Ovary (tissue), 9 donors: ENCODE data around the gene ROCK1. TPM values are rescaled to one million over a fixed set of nuclear protein-coding genes. Genes with fewer than 3 reads are reported as not detected.

ENCODE experiments used
- DNase-seq, 5 donors: peaks; one replicate each; pipeline ENCODE4 v3.0.0-alpha.2; 2019 to 2020
- H3K27ac ChIP-seq, 2 donors: fragments of 200-600 bp; one replicate each; pipeline versions ENCODE4 v1.5.1 to v1.8.0; 2019 to 2022
- H3K27me3 ChIP-seq: fragments of 200-600 bp; one replicate; pipeline ENCODE4 v1.8.0; 2022
- H3K36me3 ChIP-seq: fragments of 200-600 bp; sonication (generic); one replicate; pipeline ENCODE4 v1.5.1; 2019
- H3K4me1 ChIP-seq: one replicate; pipeline ENCODE4 v1.8.1; 2013; ENCODE audit warnings: mild to moderate bottlenecking, moderate library complexity; ENCODE audit not compliant: insufficient read depth
- H3K4me3 ChIP-seq: fragments of 200-600 bp; sonication (generic); one replicate; pipeline ENCODE4 v1.5.1; 2017
- H3K9me3 ChIP-seq, 2 donors: fragments of 200-600 bp in 1 of 2; sonication (generic) in 1 of 2; one replicate each; pipeline versions ENCODE4 v1.5.1 to v1.8.1; 2013 to 2019; ENCODE audit warnings: mild to moderate bottlenecking in 1 of 2, moderate library complexity in 1 of 2
- CTCF ChIP-seq, 3 donors: fragments of 450-650 bp in 2 of 3; fragments of 200-600 bp in 1 of 3; IDR thresholded peaks; one replicate each; pipeline versions ENCODE4 v1.5.1 to v1.8.0; 2016 to 2022; ENCODE audit warnings: antibody characterized with exemption in 3 of 3, mild to moderate bottlenecking in 1 of 3
- EP300 ChIP-seq: sonication (generic); formaldehyde crosslinking; IDR thresholded peaks from one replicate; pipeline ENCODE4 v1.6.1; 2017; ENCODE audit warnings: antibody characterized with exemption
- POLR2A ChIP-seq: fragments of 450-650 bp; IDR thresholded peaks from one replicate; pipeline ENCODE4 v1.6.1; 2017; ENCODE audit warnings: antibody characterized with exemption, mild to moderate bottlenecking, moderate library complexity
- WGBS, 3 donors: extraction: QIAGEN DNeasy Blood & Tissue Kit in 1 of 3; methylation state at CpG; one replicate each; pipeline versions ENCODE4 v1.1.5 to v1.1.7; 2013 to 2017; 5-methylcytosine and 5-hydroxymethylcytosine counted together
- intact Hi-C, 4 donors: fragments of 100-400 bp; cut with DNase I; formaldehyde crosslinking; loops; one replicate each; pipeline versions ENCODE4 v1.11.0 to v1.15.1; 2022 to 2023
- polyA plus RNA-seq, 2 donors: library from polyadenylated mRNA; stranded (reverse); fragments of 200-250 nt in 1 of 2; fragments of 350-450 nt in 1 of 2; fragmentation: Illumina TruSeq in 1 of 2; extraction: RNeasy Lipid Tissue Mini Kit (QIAGEN cat#74804) in 1 of 2; gene quantifications; one replicate each; pipeline ENCODE4 v1.2.3, GENCODE V29; 2013 to 2014
- total RNA-seq, 7 donors: library from RNA; depleted of rRNA in 2 of 7; stranded (reverse); fragments of >200 nt in 2 of 7; fragmentation: NEBNext Ultra II Directional in 3 of 7; extraction: Animal tissue kit (Norgen Biotek cat#: 25700) in 3 of 7; gene quantifications; one replicate each; pipeline versions ENCODE4 v1.1.0 to v1.2.4, GENCODE V29; 2016 to 2023
- donor health status: DM: no; HTN: no; CAD: no; lungs with moderate emphysema.
- donor health status: DM: no; HTN: no; CAD: no.
- donor health status: Bipolar disorder and iron deficiency.
- donor health status: DM: yes; HTN: yes; CAD: no.
- donor health status: DM: no; HTN: no; CAD: no.
- donor health status: DM: yes; HTN: yes; CAD: no.

The ROCK1 gene
- total and polyA plus RNA-seq, 9 donors, result 18.3 to 47.7 (median 43.0) TPM

DNA sequence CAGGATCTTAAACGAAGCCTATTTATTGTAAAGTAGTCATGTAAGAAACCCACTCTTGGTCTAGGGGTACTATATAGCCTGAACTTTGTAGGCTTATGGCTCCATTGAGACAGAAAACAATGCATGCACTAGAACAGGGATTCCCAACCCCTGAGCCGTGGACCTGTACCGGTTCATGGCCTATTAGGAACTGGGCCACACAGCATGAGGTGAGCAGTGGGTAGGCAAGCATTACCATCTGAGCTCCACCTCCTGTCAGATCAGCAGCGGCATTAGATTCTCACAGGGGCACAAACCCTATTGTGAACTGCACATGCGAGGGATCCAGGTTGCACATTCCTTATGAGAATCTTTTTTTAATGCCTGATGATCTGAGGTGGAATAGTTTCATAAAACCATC lies 59.2 kb downstream of the ROCK1 start:
- no peaks in the 10 kb centered on the region for H3K36me3 ChIP-seq
- no peaks in the 10 kb centered on the region for H3K9me3 ChIP-seq
- no peak overlapping the region for H3K4me3 ChIP-seq
- intact Hi-C loops, result loop anchor here in 2 of 4 donors (5.0 to 10.0 kb wide), 2 partner anchors 52 to 60 kb away; partner anchors contain the start of gene ROCK1 (in 1 of the 2)
- H3K27me3 ChIP-seq, result no peaks in the 10 kb centered on the region
- 95 to 96% (median 96%) methylated on average over 5 of the region's 5 CpGs for whole genome bisulfite sequencing, 3 donors
- no peak overlapping the region for H3K27ac ChIP-seq
- TF ChIP-seq CTCF (IDR thresholded peaks at IDR 0.05), result no peak
- H3K4me1 ChIP-seq, result peaks cover 8% of the 10 kb centered on the region
- DNase-seq, result no peak

DNA sequence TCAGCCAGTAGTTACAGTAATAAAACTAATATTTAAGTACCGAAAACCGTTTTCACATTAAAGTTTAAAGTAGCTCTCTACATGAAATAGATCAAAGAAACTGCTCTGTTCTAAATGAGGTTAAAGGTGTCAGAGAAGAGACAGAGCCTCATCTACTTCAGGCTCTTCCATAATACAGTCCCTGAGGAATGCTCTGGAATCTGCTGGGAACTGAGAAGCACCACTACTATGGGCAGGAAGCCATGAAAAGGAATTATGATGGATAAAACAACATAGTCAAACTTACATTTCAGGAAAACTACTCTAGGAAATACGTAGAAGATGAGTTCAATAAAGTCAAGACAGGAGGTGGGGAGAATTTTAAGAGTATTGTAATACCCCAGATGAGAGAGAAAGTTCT lies 60.0 kb downstream of the ROCK1 start:
- no peaks in the 10 kb centered on the region for H3K27me3 ChIP-seq
- H3K9me3 ChIP-seq, result no peaks in the 10 kb centered on the region
- H3K36me3 ChIP-seq, result no peaks in the 10 kb centered on the region
- no peak for TF ChIP-seq POLR2A
- no peak for TF ChIP-seq EP300
- TF ChIP-seq CTCF (IDR thresholded peaks at IDR 0.05), result no peak
- WGBS, 3 donors, result 76 to 88% (median 84%) methylated on average over 3 of the region's 3 CpGs
- H3K4me3 ChIP-seq, result no peak overlapping the region
- peak overlapping the region in 1 of 2 donors; percentile 16 for H3K27ac ChIP-seq
- DNase-seq, result no peak
- intact Hi-C loops, result loop anchor here in 2 of 4 donors (5.0 to 10.0 kb wide), 2 partner anchors 53 to 61 kb away; partner anchors contain the start of gene ROCK1 (in 1 of the 2)
- H3K4me1 ChIP-seq, result peaks cover 8% of the 10 kb centered on the region

DNA sequence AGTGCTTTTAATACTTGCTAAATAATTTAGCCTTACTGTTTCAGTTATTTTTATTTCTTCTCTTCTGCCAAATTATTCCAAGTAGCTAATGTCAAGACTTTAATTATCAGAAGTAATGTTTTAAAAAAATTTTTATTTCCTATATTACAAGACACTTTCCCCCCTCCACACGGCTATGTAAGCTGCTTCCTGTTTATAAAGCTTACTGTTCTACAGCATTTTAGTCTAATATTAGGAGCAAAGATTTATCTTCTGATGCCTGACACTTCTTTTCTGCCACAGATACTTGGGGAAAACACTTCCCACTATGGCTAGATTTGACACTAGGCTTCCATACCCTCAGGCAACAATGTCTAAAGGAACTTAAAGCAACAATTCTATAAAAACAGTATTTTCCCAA lies 62.3 kb downstream of the ROCK1 start:
- intact Hi-C loops, result loop anchor here in 1 of 4 donors (10.0 kb wide), 1 partner anchor 55 kb away; no protein-coding TSS in a partner anchor
- H3K27ac ChIP-seq, result no peak overlapping the region

DNA sequence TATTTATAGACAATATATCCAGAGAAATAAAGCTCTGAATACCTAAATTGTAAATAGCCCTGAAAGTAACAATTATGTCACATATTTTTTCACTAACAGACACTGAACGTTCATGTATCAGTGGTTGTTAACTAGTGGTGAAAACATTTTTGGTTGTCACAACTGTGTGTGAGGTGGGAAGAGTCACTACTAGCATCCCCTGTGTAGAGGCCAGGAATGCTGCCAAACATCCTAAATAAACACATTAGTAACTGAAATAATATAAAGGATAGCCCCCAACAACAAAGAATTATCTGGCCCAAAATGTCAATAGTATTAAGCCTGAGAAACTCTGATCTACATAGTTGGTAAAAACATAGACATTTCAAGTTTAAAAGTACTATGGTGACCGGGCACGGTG lies 64.5 kb downstream of the ROCK1 start:
- WGBS, 3 donors, result 78 to 82% (median 79%) methylated on average over 3 of the region's 3 CpGs
- H3K4me1 ChIP-seq, result peaks cover 1% of the 10 kb centered on the region
- intact Hi-C loops, result loop anchor here in 1 of 4 donors (10.0 kb wide), 1 partner anchor 58 kb away; no protein-coding TSS in a partner anchor

More for the DNA sequence above, 62.3 kb downstream of the ROCK1 start:
- no peaks in the 10 kb centered on the region for H3K9me3 ChIP-seq
- no peak for DNase-seq
- peaks cover 6% of the 10 kb centered on the region for H3K4me1 ChIP-seq
- no peak for TF ChIP-seq CTCF (IDR thresholded peaks at IDR 0.05)
- no peak for TF ChIP-seq POLR2A
- no peak for TF ChIP-seq EP300
- no peak overlapping the region for H3K4me3 ChIP-seq
- H3K36me3 ChIP-seq, result no peaks in the 10 kb centered on the region
- 5 to 6% (median 6%) methylated on average over 1 of the region's 1 CpG for WGBS, 3 donors
- H3K27me3 ChIP-seq, result no peaks in the 10 kb centered on the region

More for the DNA sequence above, 64.5 kb downstream of the ROCK1 start:
- H3K27me3 ChIP-seq, result no peaks in the 10 kb centered on the region
- no peak overlapping the region for H3K4me3 ChIP-seq
- no peak for TF ChIP-seq EP300
- no peak for TF ChIP-seq POLR2A
- TF ChIP-seq CTCF (IDR thresholded peaks at IDR 0.05), result no peak
- H3K9me3 ChIP-seq, result no peaks in the 10 kb centered on the region
- H3K27ac ChIP-seq, result no peak overlapping the region
- no peak for DNase-seq
- H3K36me3 ChIP-seq, result no peaks in the 10 kb centered on the region
